ENCODE data around the gene CEP19.

Gene CEP19

GRCh38 chr3:196662033-196662432, 50.0 kb downstream of the CEP19 start:
- DNase-seq, result no peak

DNA sequence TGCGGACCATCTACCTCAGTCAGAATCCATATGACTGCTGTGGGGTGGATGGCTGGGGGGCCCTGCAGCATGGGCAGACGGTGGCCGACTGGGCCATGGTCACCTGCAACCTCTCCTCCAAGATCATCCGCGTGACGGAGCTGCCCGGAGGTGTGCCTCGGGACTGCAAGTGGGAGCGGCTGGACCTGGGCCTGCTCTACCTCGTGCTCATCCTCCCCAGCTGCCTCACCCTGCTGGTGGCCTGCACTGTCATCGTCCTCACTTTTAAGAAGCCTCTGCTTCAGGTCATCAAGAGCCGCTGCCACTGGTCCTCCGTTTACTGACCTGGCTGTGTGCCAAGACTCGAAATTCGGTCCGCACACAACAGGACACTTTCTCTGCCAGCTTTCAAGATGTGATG, 50.6 kb downstream of the CEP19 start:
- no peak for DNase-seq

GRCh38 chr3:196660381-196661166, 51.5 kb downstream of the CEP19 start:
- DNase-seq, result no peak

DNA sequence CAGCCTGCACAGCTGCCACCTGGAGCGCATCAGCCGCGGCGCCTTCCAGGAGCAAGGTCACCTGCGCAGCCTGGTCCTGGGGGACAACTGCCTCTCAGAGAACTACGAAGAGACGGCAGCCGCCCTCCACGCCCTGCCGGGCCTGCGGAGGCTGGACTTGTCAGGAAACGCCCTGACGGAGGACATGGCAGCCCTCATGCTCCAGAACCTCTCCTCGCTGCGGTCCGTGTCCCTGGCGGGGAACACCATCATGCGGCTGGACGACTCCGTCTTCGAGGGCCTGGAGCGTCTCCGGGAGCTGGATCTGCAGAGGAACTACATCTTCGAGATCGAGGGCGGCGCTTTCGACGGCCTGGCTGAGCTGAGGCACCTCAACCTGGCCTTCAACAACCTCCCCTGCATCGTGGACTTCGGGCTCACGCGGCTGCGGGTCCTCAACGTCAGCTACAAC, 52.1 kb downstream of the CEP19 start:
- no peak for DNase-seq

Measured in activated CD8-positive, alpha-beta memory T cell treated with anti-CD3 and anti-CD28 coated beads, Interleukin-2, amount 50 U/mL, for 48 hours (primary cell).